Thyroid gland (tissue), 4 donors: ENCODE measurements around the gene USP32.

Source experiments
- CTCF ChIP-seq, 6 experiments: fragments of 200-600 bp in 3 of 6; fragments of 450-650 bp in 3 of 6; sonication (generic) in 3 of 6; IDR thresholded peaks; one replicate each; pipeline ENCODE4 v1.5.1; 2016 to 2019; ENCODE audit warnings: antibody characterized with exemption in 6 of 6, mild to moderate bottlenecking in 2 of 6, inconsistent platforms in 1 of 6, moderate library complexity in 1 of 6
- POLR2A ChIP-seq, 2 donors: fragments of 450-650 bp; IDR thresholded peaks; one replicate each; pipeline ENCODE4 v1.6.1; 2017; ENCODE audit warnings: antibody characterized with exemption in 2 of 2, mild to moderate bottlenecking in 2 of 2, moderate library complexity in 1 of 2

- TF ChIP-seq CTCF (IDR thresholded peaks at IDR 0.05) (no peak), POLR2A (IDR thresholded peaks at IDR 0.05) (no peak)
Observed at GRCh38 chr17:60403523-60403810, 11.5 kb upstream of the USP32 start.
